HepG2 (cell line): Measurements from ENCODE around the gene SBDS. TPM values are rescaled to one million over a fixed set of nuclear protein-coding genes. Genes with fewer than 3 reads are reported as not detected.

Experiments used
- KLF16 ChIP-seq, 2 experiments: sonication (generic) in 1 of 2; formaldehyde crosslinking in 1 of 2; IDR thresholded peaks; 2 replicates each; pipeline versions ENCODE4 v1.6.1 to v1.8.0; 2016 to 2023; ENCODE audit warnings: missing genetic modification reagents in 2 of 2, missing compliant biosample characterization in 1 of 2
- PHF20 ChIP-seq: sonication (generic); formaldehyde crosslinking; IDR thresholded peaks from 2 replicates; pipeline ENCODE4 v1.5.0; 2020; ENCODE audit warnings: mild to moderate bottlenecking, missing genetic modification reagents
- RBM39 ChIP-seq: fragments of 200-400 bp; formaldehyde crosslinking; IDR thresholded peaks from one replicate; pipeline ENCODE4 v1.6.1; 2018; ENCODE audit warnings: antibody characterized with exemption, mild to moderate bottlenecking, low read depth, low read length; ENCODE audit not compliant: poor library complexity, severe bottlenecking
- SALL1 ChIP-seq: sonication (generic); formaldehyde crosslinking; IDR thresholded peaks from 2 replicates; pipeline ENCODE4 v1.8.0; 2022; ENCODE audit warnings: mild to moderate bottlenecking, missing genetic modification reagents
- SAP130 ChIP-seq: IDR thresholded peaks from 2 replicates; pipeline ENCODE4 v1.6.1; 2016; ENCODE audit warnings: low read depth
- SP4 ChIP-seq: sonication (generic); formaldehyde crosslinking; IDR thresholded peaks from 2 replicates; pipeline ENCODE4 v1.8.1; 2023; ENCODE audit warnings: mild to moderate bottlenecking, missing genetic modification reagents
- ZFX ChIP-seq: sonication (generic); formaldehyde crosslinking; IDR thresholded peaks from 2 replicates; pipeline ENCODE4 v1.4.0; 2020; ENCODE audit warnings: mild to moderate bottlenecking, low read depth, missing genetic modification reagents, moderate library complexity
- ZGPAT ChIP-seq: IDR thresholded peaks from 2 replicates; pipeline ENCODE4 v1.6.1; 2016; ENCODE audit warnings: mild to moderate bottlenecking
- ZNF142 ChIP-seq: sonication (generic); formaldehyde crosslinking; IDR thresholded peaks from 2 replicates; pipeline ENCODE4 v1.4.0; 2020; ENCODE audit warnings: missing genetic modification reagents
- ZNF407 ChIP-seq: sonication (generic); formaldehyde crosslinking; IDR thresholded peaks from one replicate; pipeline ENCODE4 v1.5.1; 2020; ENCODE audit warnings: mild to moderate bottlenecking, missing genetic modification reagents; ENCODE audit errors: not compliant biosample characterization
- polyA plus RNA-seq, 8 experiments: library from polyadenylated mRNA; depleted of rRNA in 3 of 8; stranded (reverse) in 7 of 8; unstranded in 1 of 8; fragments of >200 nt; fragmentation: Illumina TruSeq in 4 of 8; extraction: Trizol in 4 of 8; gene quantifications; 2 replicates each; pipeline versions ENCODE4 v1.2.1 to v1.2.3, GENCODE V29; 2011 to 2016; ENCODE audit warnings: low read depth in 4 of 8, missing spikeins in 1 of 8, mixed read lengths in 1 of 8; ENCODE audit not compliant: insufficient read depth in 1 of 8
- total RNA-seq, 5 experiments: library from RNA; depleted of rRNA; stranded (reverse); fragments of >200 nt; fragmentation: Illumina TruSeq; extraction: Trizol; gene quantifications; 2 replicates each; pipeline ENCODE4 v1.2.3, GENCODE V29; 2016; ENCODE audit warnings: low read depth in 1 of 5

Gene SBDS
- total and polyA plus RNA-seq, 2 of the 13 experiments (the other 11 are each of a cell fraction or from before 2014, with no cell fraction given) = 39.1 to 79.3 TPM

GRCh38 chr7:66996444-66997191 lies 1.2 kb upstream of the SBDS start, which contains the start of gene TYW1 (continued):
- peak; percentile 37; the same call in 1 of the 2 replicates for TF ChIP-seq ZGPAT (CRISPR knock-in tag)
- peak; percentile 61 for TF ChIP-seq RBM39
- TF ChIP-seq SAP130 (CRISPR knock-in tag) = peak; percentile 92
- peak; percentile 52; the same call in 1 of the 2 replicates for TF ChIP-seq ZFX
- peak; percentile 76 for TF ChIP-seq PHF20 (CRISPR knock-in tag)
- TF ChIP-seq KLF16 (CRISPR knock-in tag; IDR thresholded peaks at IDR 0.05) = 0 out of 4 replicates have a peak, but pooled peaks of 1 of the 2 experiments have one; percentile 28
- TF ChIP-seq SALL1 (CRISPR knock-in tag) = peak; percentile 60
- TF ChIP-seq ZNF407 (CRISPR knock-in tag) = peak; percentile 60
- TF ChIP-seq SP4 (CRISPR knock-in tag) = peak; percentile 98
- TF ChIP-seq ZNF142 (CRISPR knock-in tag) = 0 out of 2 replicates have a peak, but pooled peaks have one; percentile 3
